H54 (cell line): Measurements from ENCODE around the gene ABCG8.

Source experiments
- DNase-seq: peaks from one replicate; pipeline ENCODE4 v3.0.0; 2011; ENCODE audit warnings: low spot score, mixed read lengths; ENCODE audit not compliant: insufficient read length
- FAIRE-seq: peaks from 3 replicates; lab custom pipeline; 2011; peaks lifted over from hg19 to GRCh38; lab: Jason Lieb, UNC
- POLR2A ChIP-seq: IDR thresholded peaks from 2 replicates; pipeline ENCODE4 v1.6.1; 2011; ENCODE audit warnings: low read depth, mild to moderate bottlenecking, low read length

The ABCG8 gene

GRCh38 chr2:43838560-43839267 is at the start of gene ABCG8, which contains the start of gene ABCG5:
Gene ABCG8, plus strand, starts transcription at chr2:43838971. Its CDS starts 83 bp downstream, at chr2:43839054.
Gene ABCG5, minus strand, starts transcription at chr2:43838839. Its CDS starts 160 bp downstream, at chr2:43838679.
- no peak for TF ChIP-seq POLR2A
- FAIRE-seq, result no peak

GRCh38 chr2:43790147-43790546 is 48.6 kb upstream of the ABCG8 start:
- TF ChIP-seq POLR2A, result no peak
- DNase-seq (no peak), FAIRE-seq (no peak)

More at GRCh38 chr2:43838560-43839267, at the start of gene ABCG8, which contains the start of gene ABCG5:
- DNase-seq, result no peak

GRCh38 chr2:43791035-43791765 is 47.6 kb upstream of the ABCG8 start:
- FAIRE-seq, result no peak
- no peak for TF ChIP-seq POLR2A

GRCh38 chr2:43792653-43793052 is 46.1 kb upstream of the ABCG8 start:
- no peak for TF ChIP-seq POLR2A
- FAIRE-seq (peak; percentile 11), DNase-seq (no peak)

More at GRCh38 chr2:43791035-43791765, 47.6 kb upstream of the ABCG8 start:
- no peak for DNase-seq

GRCh38 chr2:43794956-43795355 is 43.8 kb upstream of the ABCG8 start:
- DNase-seq (no peak), FAIRE-seq (no peak)
- no peak for TF ChIP-seq POLR2A

- TF ChIP-seq POLR2A, result no peak
- no peak for DNase-seq
- no peak for FAIRE-seq
These were observed 42.6 kb upstream of the ABCG8 start for GRCh38 chr2:43796206-43796605.

- no peak for FAIRE-seq
- no peak for DNase-seq
These were observed 40.5 kb upstream of the ABCG8 start for GRCh38 chr2:43798300-43798699.

GRCh38 chr2:43800894-43801293 is 37.9 kb upstream of the ABCG8 start:
- DNase-seq (no peak), FAIRE-seq (no peak)
- TF ChIP-seq POLR2A, result no peak

More at GRCh38 chr2:43798300-43798699, 40.5 kb upstream of the ABCG8 start:
- TF ChIP-seq POLR2A, result no peak

- TF ChIP-seq POLR2A, result no peak
- no peak for DNase-seq
- FAIRE-seq, result peak; percentile 23
These were observed 36.6 kb upstream of the ABCG8 start for GRCh38 chr2:43802135-43802534.

GRCh38 chr2:43803113-43803512 is 35.7 kb upstream of the ABCG8 start:
- DNase-seq (no peak), FAIRE-seq (no peak)
- TF ChIP-seq POLR2A, result no peak

GRCh38 chr2:43806719-43807031 is 32.1 kb upstream of the ABCG8 start:
- no peak for TF ChIP-seq POLR2A
- FAIRE-seq (no peak), DNase-seq (no peak)

GRCh38 chr2:43810452-43810851 is 28.3 kb upstream of the ABCG8 start:
- no peak for TF ChIP-seq POLR2A
- no peak for DNase-seq
- no peak for FAIRE-seq

GRCh38 chr2:43810888-43811287 is 27.9 kb upstream of the ABCG8 start:
- TF ChIP-seq POLR2A, result no peak
- FAIRE-seq, result no peak
- no peak for DNase-seq

- FAIRE-seq, result no peak
- TF ChIP-seq POLR2A, result no peak
- no peak for DNase-seq
These were observed 26.8 kb upstream of the ABCG8 start for GRCh38 chr2:43812006-43812405.

- no peak for DNase-seq
- FAIRE-seq, result no peak
- no peak for TF ChIP-seq POLR2A
These were observed 25.8 kb upstream of the ABCG8 start for GRCh38 chr2:43812947-43813346.

GRCh38 chr2:43814711-43815110 is 24.1 kb upstream of the ABCG8 start:
- FAIRE-seq (no peak), DNase-seq (no peak)
- no peak for TF ChIP-seq POLR2A
